Urothelium cell line (cell line): Measurements from ENCODE around the gene CYB5A.
"Not testable (repeated sequence)": the region's sequence is repeated elsewhere in the genome, so short reads cannot be mapped to it uniquely, and the experiment has no call there.

Experiments used
- DNase-seq: peaks from one replicate; pipeline ENCODE4 v3.0.0; 2011; ENCODE audit warnings: low spot score, mixed read lengths
- FAIRE-seq: peaks from 2 replicates; lab custom pipeline; 2011; peaks lifted over from hg19 to GRCh38; lab: Jason Lieb, UNC

Gene CYB5A

DNA sequence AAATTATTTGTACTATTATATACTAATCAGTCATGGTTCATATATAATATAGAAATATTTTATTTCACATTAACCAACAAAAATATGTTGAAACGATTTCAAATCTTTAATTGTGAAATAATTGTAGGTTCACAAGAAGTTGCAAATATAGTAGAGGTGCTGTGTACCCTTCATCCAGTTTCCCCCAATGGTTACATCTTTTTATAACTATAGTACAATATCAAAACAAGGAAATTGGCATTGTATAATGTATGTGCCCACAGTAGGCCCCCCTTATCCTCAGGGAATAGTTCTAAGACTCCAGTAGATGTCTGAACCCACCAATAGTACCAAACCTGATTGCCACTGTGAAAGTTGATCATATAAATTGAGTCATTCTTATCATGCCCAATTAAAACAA lies 7.4 kb upstream of the CYB5A start:
- FAIRE-seq, result no peak
- no peak for DNase-seq

DNA sequence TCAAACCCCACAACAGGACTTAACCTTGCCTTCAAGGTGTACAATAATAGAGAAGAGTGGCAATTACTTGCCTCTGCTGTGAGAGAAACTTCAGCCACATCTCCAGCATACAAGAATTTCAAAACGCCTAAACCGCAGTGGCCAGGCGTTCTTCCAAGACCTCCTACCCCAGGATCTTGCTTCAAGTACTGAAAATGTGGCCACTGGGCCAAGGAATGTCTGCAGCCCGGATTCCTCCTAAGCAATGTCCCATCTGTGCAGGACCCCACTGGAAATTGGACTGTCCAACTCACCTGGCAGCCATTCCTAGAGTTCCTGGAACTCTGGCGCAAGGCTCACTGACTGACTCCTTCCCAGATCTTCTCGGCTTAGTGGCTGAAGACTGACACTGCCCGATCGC lies 2.8 kb upstream of the CYB5A start:
- DNase-seq (no peak), FAIRE-seq (no peak)

DNA sequence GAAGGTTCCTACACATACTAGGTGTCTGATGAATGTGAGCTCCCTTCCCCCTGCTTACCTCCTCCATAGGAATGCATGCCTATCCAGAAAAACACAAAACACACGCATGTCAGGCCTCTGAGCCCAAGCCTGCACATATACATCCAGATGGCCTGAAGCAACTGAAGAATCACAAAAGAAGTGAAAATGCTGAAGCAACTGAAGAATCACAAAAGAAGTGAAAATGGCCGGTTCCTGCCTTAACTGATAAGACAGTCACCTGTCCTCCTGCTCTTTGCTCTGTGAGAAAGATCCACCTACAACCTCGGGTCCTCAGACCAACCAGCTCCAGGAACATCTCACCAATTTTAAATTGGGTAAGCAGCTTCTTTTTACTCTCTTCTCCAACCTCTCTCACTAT lies 1.2 kb upstream of the CYB5A start:
- not testable (repeated sequence) for FAIRE-seq, DNase-seq

DNA sequence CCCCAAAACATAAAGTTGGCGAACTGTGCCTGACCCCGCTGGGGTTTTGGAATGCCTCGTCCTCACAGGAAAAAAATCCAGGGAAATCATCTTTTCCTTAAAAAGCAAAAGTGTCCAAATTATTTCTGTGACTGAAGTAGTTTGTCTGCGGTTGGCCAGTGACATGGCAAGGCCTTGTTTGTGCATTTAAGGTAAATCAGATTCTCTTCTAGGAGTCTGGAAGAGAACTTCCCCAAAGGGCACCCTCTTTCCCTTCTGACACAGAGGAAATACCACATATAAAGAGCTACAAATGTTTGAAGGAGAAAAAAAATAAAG lies 737 bp upstream of the CYB5A start:
- DNase-seq, result no peak
- no peak for FAIRE-seq

DNA sequence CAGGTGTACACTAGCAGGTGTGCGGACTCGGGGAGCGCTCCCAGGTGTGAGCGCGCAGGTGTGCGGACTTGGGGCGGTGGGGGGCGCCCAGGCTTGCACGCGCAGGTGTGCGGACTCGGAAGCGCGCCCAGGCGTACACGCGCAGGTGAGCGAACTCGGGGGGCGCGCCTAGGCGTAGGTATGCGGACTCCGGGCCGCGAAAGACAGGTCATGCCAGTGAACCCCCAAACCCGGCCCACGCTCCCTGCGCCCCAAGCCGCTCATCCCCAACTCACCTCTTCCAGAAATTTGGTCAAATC lies 342 bp downstream of the CYB5A start:
- DNase-seq, result no peak
- FAIRE-seq, result no peak

DNA sequence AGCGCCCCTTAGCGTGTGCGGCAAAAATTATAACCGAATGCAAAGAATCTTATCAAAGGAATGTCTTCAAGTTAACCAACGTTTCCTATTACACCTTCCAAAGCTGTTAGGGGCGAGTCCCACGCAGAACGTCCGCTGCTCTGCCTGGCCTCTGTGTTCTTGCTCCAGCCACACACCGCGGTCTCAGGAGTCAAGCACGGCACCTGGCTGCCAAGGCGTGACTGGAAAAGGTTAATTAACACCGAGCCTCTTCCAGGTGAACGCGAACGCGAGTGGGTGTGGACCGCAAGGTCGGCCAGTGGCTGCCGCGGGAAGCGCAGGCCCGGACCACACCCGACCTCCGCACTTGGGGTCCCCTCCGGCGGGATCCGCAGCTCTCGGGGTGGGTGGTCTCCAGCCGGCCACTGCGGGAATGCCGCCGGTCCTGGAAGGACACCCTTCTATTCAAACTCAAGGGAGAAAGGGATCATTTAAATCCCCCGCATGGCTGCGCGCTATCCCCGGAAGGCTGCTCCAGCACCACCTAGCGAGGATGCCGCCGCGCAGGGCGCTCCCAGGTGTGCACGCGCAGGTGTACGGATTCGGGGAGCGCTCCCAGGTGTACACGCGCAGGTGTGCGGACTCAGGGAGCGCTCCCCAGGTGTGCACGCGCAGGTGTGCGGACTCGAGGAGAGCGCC lies 830 bp downstream of the CYB5A start:
- no peak for DNase-seq

DNA sequence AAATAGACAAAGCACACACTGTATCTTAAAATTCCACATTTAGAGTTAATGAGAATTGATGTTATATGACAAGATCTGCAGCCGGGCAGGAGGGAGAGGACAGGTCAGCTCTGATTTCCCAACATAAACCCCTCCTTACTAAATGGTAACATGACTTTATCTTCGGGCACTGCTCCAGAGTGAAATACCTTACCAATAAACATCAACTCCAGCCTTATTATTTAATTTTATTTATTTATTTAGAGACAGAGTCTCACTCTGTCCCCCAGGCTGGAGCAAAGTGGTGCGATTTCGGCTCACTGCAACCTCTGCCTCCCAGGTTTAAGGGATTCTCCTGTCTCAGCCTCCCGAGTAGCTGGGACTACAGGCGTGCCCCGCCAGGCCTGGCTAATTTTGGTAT lies 1.7 kb downstream of the CYB5A start:
- FAIRE-seq (no peak), DNase-seq (no peak)

More for the DNA sequence above, 830 bp downstream of the CYB5A start:
- no peak for FAIRE-seq

DNA sequence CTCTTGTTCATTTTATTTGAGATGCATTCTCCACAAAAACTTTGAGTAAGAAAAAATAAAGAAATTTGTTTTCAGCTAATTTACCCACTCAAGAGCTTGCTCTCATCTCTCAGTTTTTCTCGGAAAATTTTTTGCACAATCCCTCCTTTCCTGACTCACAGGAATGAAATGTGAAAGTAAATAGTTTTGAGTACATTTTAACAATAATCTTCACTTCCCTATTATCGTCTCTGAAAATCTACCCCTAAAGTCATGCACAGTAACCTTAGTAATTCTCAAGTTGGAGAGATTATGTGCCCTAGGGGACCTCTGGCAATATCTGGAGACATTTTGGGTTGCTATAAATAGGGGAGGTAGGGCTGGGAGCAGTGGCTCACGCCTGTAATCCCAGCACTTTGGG lies 2.6 kb downstream of the CYB5A start:
- FAIRE-seq (no peak), DNase-seq (no peak)

DNA sequence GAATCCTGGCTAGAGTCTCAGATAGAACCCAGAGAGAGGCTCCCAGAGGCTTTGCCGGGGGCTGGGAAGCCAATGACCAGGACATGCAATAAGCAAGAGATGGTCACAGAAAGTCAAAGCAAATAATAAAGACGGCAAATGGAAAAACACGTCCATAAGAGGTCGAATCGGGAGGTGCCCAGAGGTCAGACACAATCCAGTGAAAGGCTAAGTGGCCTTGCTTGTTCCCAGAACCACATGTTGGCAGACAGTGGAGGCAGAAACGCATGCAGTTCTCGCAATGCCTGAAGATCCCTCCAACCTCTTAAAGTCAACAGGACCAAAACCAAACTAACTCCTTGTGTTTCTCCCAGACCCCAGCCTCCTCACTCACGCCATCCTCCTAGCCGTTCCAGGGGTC lies 3.0 kb downstream of the CYB5A start:
- FAIRE-seq, result no peak
- no peak for DNase-seq

DNA sequence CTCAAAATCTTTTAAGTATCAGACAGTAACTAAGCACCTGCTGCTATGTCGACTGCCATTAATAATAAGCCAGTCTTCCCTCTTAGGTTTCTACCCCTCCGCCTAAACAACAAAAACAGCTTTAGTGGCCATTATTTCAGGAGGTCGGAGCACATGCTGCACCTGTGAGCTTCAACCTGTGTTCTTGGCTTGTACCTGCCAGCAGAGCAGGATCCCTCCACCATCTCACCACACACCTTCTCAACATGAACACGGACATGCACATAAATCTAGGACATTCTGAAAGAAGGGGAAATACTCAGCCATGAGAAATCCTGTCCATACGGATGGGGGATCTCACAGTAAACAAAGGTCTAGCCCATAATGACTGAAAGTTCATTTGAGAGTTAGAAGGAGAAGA lies 3.7 kb downstream of the CYB5A start:
- DNase-seq (no peak), FAIRE-seq (no peak)

DNA sequence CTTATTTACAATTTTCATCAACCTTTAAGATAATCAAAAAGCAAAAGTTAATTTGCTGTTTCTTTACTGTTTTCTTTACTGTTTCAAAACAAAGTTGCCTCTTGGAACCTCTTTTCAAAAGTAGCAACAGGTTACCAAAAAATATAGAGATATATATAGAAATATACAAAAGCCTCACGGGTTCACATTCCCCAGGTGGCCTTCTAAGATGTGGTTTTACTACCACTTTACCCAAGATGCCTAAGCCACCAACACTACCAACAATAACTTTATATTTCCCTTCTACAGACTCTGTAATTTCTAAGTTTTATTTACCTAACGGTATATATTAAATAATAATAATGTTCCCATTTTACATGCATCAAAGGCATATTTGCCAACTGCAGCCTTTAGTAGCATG lies 4.9 kb downstream of the CYB5A start:
- DNase-seq (no peak), FAIRE-seq (no peak)

DNA sequence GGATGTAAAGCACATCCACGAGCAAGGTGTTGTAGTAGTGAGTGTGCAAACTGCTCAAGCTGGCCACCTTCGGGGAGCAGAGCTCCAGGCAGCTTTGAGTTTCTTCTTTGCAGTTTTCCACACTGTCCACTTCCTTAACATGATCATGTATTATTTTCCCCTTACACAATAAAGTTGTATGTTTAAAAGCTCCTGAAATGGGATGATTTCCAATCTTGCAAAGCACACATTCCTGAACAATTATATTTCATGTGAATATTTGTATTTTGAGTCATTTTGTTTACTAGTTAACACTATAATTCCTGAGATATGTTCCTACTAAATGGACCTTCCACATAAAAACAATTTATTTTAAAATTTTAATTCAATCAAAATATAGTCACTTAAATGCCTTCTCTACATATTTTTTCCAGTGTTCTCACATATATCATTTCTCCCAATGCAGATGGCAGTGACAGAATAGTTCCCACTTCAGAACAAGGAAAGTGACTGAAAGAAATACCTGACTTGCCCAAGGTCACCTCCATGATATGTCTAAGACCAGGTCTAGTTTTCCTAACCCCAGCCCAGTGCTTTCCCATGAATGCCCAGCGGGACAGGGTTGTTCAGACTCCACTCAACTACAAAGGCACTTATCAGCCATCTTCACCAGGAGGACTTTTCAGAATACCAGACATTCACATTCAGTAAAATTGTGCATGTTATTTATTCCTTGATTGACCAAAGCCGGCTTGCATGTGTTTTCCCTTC lies 5.5 kb downstream of the CYB5A start:
- DNase-seq, result no peak
- FAIRE-seq, result no peak

DNA sequence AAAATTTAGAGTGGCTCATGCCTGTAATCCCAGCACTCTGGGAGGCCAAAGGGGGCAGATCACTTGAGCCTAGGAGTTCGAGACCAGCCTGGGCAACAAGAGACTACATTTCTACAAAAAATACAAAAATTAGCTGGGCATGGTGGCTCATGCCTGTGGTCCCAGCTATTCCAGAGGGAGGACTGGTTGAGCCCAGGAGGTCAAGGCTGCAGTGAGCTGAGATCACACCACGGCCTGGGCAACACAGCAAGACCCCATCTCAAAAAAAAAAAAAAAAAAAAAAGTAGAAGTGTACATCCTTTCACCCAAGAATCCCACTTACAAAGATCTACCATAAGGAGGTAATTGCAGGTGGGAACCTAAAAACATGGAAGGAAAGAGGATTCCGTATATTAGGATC lies 6.2 kb downstream of the CYB5A start:
- DNase-seq, FAIRE-seq: not testable (repeated sequence)

DNA sequence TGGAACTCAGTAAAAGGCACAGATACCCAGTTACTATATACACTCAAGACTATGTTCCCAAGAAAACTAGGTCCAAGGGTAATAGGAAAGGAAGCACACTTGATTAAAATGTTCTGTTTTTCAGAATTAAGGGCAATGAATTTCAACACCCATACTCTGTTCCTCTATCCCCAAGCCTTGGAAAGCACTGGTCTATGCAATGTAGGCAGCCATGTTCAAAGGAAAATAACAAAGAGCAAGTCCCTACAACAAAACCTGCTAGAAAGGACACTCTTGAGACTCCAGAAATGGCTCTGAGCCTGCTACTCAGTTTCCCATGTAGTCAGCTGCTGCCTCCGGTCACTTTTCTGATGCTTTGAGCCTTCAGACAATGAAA lies 6.8 kb downstream of the CYB5A start:
- DNase-seq, result no peak
- FAIRE-seq, result no peak

DNA sequence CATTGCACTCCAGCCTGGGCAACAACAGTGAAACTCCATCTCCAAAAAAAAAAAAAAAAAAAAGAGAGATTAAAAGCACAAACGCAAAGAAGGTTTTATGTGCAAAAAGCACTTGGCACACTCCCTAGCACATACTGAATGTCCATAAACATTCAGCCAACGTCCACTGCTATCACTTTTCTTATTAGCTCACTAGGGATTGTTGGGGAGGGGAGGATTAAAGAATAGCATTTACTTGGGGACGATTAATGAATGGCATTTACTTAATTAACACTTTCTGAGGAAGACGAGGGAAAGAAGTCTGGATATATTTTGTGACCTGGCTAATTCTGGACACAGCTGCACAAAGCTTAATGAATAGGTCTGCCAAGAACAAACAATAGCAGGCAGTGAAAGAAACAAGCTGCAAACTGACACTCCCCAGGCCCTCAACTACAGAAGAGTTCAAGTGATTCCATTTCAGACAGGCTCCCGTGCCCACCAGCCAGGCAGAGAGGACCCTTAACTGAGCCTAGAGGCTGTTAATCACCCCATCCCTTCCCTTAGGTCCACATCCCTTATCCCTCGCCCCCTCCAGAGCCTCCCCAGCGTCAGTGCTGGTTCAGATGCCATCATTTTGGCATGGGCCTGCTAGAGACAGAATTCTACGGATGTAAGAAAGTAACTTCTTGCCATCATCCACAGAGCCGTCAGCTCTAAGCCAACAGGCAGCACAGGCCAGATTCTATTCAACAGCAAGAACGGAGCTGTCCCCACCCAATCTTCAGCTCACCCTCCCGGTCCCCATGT lies 7.4 kb downstream of the CYB5A start:
- DNase-seq (no peak), FAIRE-seq (no peak)

DNA sequence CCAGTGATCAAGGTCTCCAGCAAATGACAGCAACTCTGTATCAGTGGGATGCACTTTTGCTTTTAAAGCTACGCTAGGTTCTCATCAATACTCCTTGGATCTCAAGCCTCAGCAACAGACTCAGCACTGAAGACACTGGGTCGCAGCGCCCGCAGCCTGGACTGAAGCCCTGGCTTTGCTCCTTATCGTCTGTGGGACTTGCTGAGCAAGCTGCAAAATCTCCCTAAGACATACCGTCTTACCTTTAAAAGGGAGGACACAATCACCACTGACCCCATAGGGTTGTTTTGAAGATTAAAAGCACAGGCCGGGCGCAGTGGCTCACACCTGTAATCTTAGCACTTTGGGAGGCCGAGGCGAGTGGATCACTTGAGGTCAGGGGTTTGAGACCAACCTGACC lies 8.1 kb downstream of the CYB5A start:
- DNase-seq (no peak), FAIRE-seq (no peak)

DNA sequence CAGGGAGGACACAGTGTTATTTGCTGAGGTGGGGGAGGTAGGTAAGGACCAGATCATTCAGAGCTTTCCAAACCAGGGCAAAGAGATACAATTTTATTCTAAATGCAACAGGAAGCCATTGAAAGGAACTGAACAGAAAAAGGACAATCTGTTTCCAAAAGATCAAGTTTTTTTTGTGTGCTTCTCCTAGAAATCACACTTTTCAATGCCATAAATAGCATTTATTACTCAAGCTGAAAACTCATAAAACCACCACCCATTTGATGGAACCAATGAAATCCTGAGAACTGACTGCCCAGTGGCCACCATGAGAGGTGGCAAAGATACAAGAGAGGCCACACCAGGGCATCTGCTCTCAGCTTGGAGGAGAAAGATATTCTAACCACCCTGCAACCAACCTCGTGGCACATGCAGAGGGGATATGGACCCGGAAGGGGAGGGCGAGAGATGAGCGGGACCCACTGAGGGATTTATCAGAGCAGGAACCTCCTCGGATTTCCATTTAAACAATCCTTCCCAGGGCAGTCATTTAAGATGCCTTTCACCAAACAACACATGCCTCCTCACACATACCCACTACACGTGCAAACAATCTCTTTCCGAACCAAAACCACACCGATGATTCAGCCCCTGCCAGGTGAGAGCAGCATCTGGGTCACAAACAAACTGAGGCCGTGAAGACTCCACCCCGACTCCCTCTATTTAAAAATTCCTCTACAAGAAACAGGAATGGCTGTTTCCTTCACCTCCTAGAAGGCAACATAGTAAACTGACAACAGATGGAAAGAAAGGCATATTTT lies 8.8 kb downstream of the CYB5A start:
- DNase-seq (no peak), FAIRE-seq (no peak)

DNA sequence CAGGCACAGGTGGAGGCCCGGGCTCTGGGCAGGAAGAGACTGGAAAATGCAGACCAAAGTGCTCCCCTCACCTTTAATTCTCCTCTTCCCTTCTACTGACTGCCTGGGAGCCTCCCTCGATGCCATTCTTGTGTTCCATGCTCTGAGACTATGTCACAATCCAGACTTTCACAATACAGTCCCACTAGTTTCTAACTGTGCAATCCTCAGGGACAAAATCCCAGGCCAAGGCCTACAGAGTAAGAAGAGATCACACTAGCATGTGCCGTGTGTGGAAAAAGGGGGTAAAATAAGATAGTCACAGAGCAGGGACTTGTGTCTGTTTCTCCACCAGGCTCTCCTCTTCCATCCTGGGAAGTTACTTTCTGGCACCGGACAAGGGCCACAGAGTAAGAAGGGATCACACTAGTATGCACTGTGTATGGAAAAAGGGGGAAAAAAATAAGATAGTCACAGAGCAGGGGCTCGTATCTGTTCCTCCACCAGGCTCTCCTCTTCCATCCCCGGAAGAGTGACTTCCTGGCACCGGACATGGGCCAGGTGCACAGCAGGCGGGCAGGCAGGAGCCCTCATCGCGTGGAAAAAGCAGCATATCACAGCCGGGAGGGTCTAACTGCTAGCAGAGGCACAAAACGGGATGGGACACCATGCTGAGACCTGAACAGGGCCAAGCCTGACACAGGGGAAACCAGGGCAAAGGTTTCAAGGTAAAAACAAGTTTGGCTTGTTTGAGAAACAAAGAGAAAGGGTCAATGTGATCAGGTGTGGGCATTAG lies 9.6 kb downstream of the CYB5A start:
- DNase-seq, result no peak

DNA sequence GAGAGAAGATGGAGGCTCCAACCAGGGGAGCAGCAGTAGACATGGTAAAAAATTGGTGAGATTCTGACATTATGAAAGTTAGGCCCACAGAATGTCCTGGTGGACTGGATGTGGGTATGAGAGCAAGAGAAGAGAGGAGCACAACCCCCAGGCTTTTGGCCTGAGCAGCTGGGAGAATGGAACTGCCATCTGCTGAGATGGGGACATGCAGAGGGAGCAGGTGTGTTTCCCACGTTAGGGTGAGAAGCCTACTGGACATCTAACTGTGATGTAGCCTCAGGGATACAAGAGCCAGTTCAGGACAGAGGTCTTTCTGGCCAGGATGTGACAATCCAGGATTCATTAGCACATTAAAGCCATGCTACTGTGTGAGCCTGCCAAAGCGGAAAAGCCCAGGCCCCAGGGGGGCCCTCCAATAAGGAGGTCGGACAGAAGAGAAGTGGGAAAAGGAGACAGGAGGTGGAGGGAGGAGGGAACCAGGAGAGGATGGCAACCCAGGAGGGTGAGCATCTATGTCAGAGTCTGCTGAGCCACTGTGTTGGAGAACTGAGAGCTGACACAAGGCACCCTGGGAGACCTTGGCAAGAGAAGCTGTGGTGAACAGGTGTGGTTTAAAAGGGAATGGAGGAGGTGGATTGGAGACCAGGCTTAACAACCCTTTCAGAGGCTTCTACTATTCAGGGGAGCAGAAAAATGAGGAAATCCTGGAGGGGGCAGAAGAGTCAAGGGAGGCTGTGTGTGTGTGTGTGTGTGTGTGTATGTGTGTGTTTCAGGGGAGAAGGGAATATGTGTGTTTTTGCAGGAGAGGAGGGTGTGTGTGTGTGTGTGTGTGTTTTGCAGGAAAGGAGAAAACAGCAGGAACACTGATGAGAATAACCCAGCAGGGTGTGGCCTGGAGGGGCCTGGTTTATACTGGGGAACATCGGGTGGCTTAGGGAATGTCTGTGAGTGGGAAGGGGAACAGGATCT lies 10.5 kb downstream of the CYB5A start:
- no peak for DNase-seq
- FAIRE-seq, result no peak

More for the DNA sequence above, 9.6 kb downstream of the CYB5A start:
- FAIRE-seq, result no peak

DNA sequence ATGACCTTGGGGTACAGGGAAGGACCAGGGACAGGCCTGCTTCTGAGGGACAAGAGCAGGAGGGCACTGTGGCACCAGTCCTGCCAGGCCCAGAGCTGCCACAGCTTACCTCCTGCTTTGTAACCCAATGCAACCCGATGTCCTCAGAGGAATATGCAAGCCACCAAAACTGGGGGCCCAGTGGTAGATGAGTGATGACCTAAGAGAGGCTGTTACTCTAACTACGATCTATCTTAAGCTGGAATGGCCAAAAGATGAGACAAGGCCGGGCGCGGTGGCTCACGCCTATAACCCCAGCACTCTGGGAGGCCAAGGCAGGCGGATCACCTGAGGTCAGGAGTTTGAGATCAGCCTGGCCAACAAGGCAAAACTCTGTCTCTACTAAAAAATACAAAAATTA lies 12.8 kb downstream of the CYB5A start:
- no peak for FAIRE-seq
- no peak for DNase-seq
